Astrocyte (in vitro differentiated cells and primary cell): Measurements from ENCODE around the gene NLGN3.

Experiments
- EZH2 ChIP-seq: IDR thresholded peaks from 2 replicates; pipeline ENCODE4 v1.6.1; 2012; ENCODE audit warnings: mild to moderate bottlenecking, low read length, inconsistent platforms; ENCODE audit not compliant: insufficient read depth
- TF ChIP-seq, protein P1 (sequence below): IDR thresholded peaks from 2 replicates; pipeline ENCODE4 v1.5.1; 2011; ENCODE audit warnings: low read depth, mild to moderate bottlenecking, inconsistent platforms, low read length, moderate library complexity; ENCODE audit not compliant: insufficient read depth

DNA sequence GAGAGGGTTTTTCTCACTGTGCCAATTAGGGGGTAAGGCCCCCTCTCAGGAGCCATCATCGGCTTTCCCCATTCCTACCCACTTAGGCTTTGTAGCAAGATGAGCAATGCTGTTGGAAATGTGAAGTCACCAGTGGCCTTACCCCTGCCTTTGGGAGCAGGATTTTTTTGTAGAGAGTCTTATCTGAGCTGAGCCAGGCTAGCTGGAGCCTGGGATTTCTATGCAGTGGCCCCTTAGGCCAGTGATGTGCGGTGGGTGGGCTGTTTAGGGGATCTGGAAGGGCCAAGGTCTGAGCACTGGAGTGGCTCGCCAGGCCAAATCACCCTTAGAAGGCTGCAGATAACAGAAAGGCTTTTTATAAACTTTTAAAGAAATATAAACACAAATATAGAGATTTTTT lies 42.3 kb upstream of the NLGN3 start:
- TF ChIP-seq, protein P1, sequence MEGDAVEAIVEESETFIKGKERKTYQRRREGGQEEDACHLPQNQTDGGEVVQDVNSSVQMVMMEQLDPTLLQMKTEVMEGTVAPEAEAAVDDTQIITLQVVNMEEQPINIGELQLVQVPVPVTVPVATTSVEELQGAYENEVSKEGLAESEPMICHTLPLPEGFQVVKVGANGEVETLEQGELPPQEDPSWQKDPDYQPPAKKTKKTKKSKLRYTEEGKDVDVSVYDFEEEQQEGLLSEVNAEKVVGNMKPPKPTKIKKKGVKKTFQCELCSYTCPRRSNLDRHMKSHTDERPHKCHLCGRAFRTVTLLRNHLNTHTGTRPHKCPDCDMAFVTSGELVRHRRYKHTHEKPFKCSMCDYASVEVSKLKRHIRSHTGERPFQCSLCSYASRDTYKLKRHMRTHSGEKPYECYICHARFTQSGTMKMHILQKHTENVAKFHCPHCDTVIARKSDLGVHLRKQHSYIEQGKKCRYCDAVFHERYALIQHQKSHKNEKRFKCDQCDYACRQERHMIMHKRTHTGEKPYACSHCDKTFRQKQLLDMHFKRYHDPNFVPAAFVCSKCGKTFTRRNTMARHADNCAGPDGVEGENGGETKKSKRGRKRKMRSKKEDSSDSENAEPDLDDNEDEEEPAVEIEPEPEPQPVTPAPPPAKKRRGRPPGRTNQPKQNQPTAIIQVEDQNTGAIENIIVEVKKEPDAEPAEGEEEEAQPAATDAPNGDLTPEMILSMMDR: no peak
- TF ChIP-seq EZH2: no peak
